Activated CD8-positive, alpha-beta T cell treated with anti-CD3 and anti-CD28 coated beads, Interleukin-2, amount 10 ng/mL, durations not matched to agents 7 days and 5 days (primary cell): Measurements from ENCODE around the gene MAB21L4. TPM values are rescaled to one million over a fixed set of nuclear protein-coding genes. Genes with fewer than 3 reads are reported as not detected.

Experiments
- total RNA-seq, 2 experiments: library from RNA; stranded (reverse); gene quantifications; one replicate each; pipeline ENCODE4 v1.2.3, GENCODE V29; 2021

The MAB21L4 gene
- total RNA-seq, 2 experiments from 2014 or later: not detected

Other genes with a start within 250 kb of the MAB21L4 start
- not detected for gene AQP12B, start 213.3 kb downstream of the MAB21L4 start, total RNA-seq
- not detected for gene AQP12A, start 204.3 kb downstream of the MAB21L4 start, total RNA-seq
- 1 to 10 TPM in 1 of 2 experiments, under 1 TPM in 1; 0.81 to 1.5 TPM for gene KIF1A, start 75.9 kb downstream of the MAB21L4 start, total RNA-seq
- not detected for gene AGXT, start 27.3 kb downstream of the MAB21L4 start, total RNA-seq
- gene CROCC2, start 10.2 kb upstream of the MAB21L4 start, total RNA-seq: not detected
- gene SNED1, start 102.5 kb upstream of the MAB21L4 start, total RNA-seq: 1 to 10 TPM; 3.4 to 3.5 TPM
- gene MTERF4, start 206.1 kb upstream of the MAB21L4 start, total RNA-seq: 10 to 100 TPM; 24.1 to 26.3 TPM